Natural killer cell (primary cell): ENCODE results near the gene TMEM245. TPM values are rescaled to one million over a fixed set of nuclear protein-coding genes. Genes with fewer than 3 reads are reported as not detected.

ENCODE experiments used
- ATAC-seq, 3 donors: fragments of 150-1000 bp in 2 of 3; fragments of 200-7000 bp in 1 of 3; cut with Tn5 transposase; 1 replicate in 1 of 3; 2 replicates in 2 of 3; pipeline ENCODE4 v1.10.0; 2021; ENCODE audit warnings: mild to moderate bottlenecking in 2 of 3, moderate library complexity in 2 of 3
- DNase-seq, 2 donors: peaks; one replicate each; pipeline versions ENCODE4 v3.0.0 to v3.0.0-alpha.2; 2013 to 2021; ENCODE audit warnings: mixed read lengths in 1 of 2
- H3K27ac ChIP-seq: one replicate; pipeline ENCODE4 v1.5.1; 2013; ENCODE audit warnings: mild to moderate bottlenecking, low read length
- H3K27me3 ChIP-seq: one replicate; pipeline ENCODE4 v1.6.1; 2013; ENCODE audit warnings: low read length; ENCODE audit not compliant: control insufficient read depth, insufficient read depth
- H3K36me3 ChIP-seq: one replicate; pipeline ENCODE4 v1.6.1; 2013; ENCODE audit warnings: low read length; ENCODE audit not compliant: control insufficient read depth, insufficient read depth
- H3K4me1 ChIP-seq: one replicate; pipeline ENCODE4 v1.6.1; 2013; ENCODE audit warnings: low read length; ENCODE audit not compliant: control insufficient read depth, insufficient read depth
- H3K4me3 ChIP-seq: one replicate; pipeline ENCODE4 v1.5.1; 2013; ENCODE audit warnings: low read length
- H3K9me3 ChIP-seq: one replicate; pipeline ENCODE4 v1.6.1; 2013; ENCODE audit warnings: low read length; ENCODE audit not compliant: control insufficient read depth, insufficient read depth
- H3K27ac Mint-ChIP-seq, 2 donors: one replicate each; pipeline ENCODE4 v1.8.0; 2022; ENCODE audit warnings: mild to moderate bottlenecking in 2 of 2, mixed read lengths in 2 of 2, moderate library complexity in 1 of 2
- H3K27me3 Mint-ChIP-seq, 2 donors: one replicate each; pipeline ENCODE4 v1.8.0; 2022; ENCODE audit warnings: low read depth in 2 of 2, mixed read lengths in 2 of 2
- H3K36me3 Mint-ChIP-seq: one replicate; pipeline ENCODE4 v1.8.0; 2022; ENCODE audit warnings: mixed read lengths
- H3K4me1 Mint-ChIP-seq, 2 donors: one replicate each; pipeline ENCODE4 v1.8.0; 2022; ENCODE audit warnings: mixed read lengths in 2 of 2
- H3K4me3 Mint-ChIP-seq: one replicate; pipeline ENCODE4 v1.8.0; 2022; ENCODE audit warnings: mild to moderate bottlenecking, moderate library complexity, mixed read lengths
- H3K9me3 Mint-ChIP-seq, 2 donors: one replicate each; pipeline ENCODE4 v1.8.0; 2022; ENCODE audit warnings: mixed read lengths in 2 of 2
- CTCF ChIP-seq: fragments of 200-600 bp; IDR thresholded peaks from one replicate; pipeline ENCODE4 v1.8.0; 2022; ENCODE audit warnings: antibody characterized with exemption
- WGBS: methylation state at CpG from one replicate; pipeline ENCODE4 v1.1.7; 2013; ENCODE audit warnings: missing lambda C conversion rate; ENCODE audit not compliant: insufficient coverage; 5-methylcytosine and 5-hydroxymethylcytosine counted together
- intact Hi-C: fragments of 100-400 bp; cut with micrococcal nuclease; formaldehyde crosslinking; loops from one replicate; pipeline ENCODE4 v1.14.2; 2022
- total RNA-seq, 4 donors: library from RNA; stranded (reverse); fragments of 120-200 nt in 1 of 4; gene quantifications; one replicate each; pipeline versions ENCODE4 v1.2.3 to v1.2.4, GENCODE V29; 2013 to 2022

TMEM245 gene
- total RNA-seq, 3 donors from 2014 or later (not counting 1 experiment from before 2014, with no cell fraction given): 14.5 to 22.5 (median 21.8) TPM

GRCh38 chr9:109115931-109116526 lies 3.7 kb downstream of the TMEM245 start:
- 93% methylated on average over 3 of the region's 3 CpGs for whole genome bisulfite sequencing
- ATAC-seq (no peak), DNase-seq (no peak)
- Mint-ChIP-seq H3K4me3 (no peak overlapping the region), H3K4me1 (peaks cover 65 to 73% of the 10 kb centered on the region in 2 donors), H3K36me3 (no peaks in the 10 kb centered on the region), H3K9me3 (no peaks in the 10 kb centered on the region), H3K27ac (no peak overlapping the region), H3K27me3 (no peaks in the 10 kb centered on the region)
- Histone ChIP-seq H3K36me3 (no peaks in the 10 kb centered on the region), H3K4me3 (no peak overlapping the region), H3K27ac (no peak overlapping the region), H3K4me1 (peaks cover 24% of the 10 kb centered on the region), H3K27me3 (no peaks in the 10 kb centered on the region), H3K9me3 (no peaks in the 10 kb centered on the region)
- intact Hi-C loops: no loop called here
- no peak for TF ChIP-seq CTCF

- Histone ChIP-seq H3K4me3 (no peak overlapping the region), H3K27me3 (no peaks in the 10 kb centered on the region), H3K4me1 (peaks cover 21% of the 10 kb centered on the region), H3K9me3 (no peaks in the 10 kb centered on the region), H3K27ac (no peak overlapping the region), H3K36me3 (no peaks in the 10 kb centered on the region)
- Mint-ChIP-seq H3K4me1 (peaks cover 72 to 75% of the 10 kb centered on the region in 2 donors), H3K27ac (no peak overlapping the region), H3K27me3 (no peaks in the 10 kb centered on the region), H3K9me3 (no peaks in the 10 kb centered on the region), H3K36me3 (no peaks in the 10 kb centered on the region), H3K4me3 (no peak overlapping the region)
- ATAC-seq: no peak
- no peak for DNase-seq
- intact Hi-C loops: no loop called here
- 87% methylated on average over 3 of the region's 3 CpGs for WGBS
- no peak for TF ChIP-seq CTCF
Measured at GRCh38 chr9:109114670-109115069, 5.1 kb downstream of the TMEM245 start.

- no peak for TF ChIP-seq CTCF
- H3K27me3 Mint-ChIP-seq: no peaks in the 10 kb centered on the region
- peaks cover 74 to 75% of the 10 kb centered on the region in 2 donors for H3K4me1 Mint-ChIP-seq
- Histone ChIP-seq H3K4me1 (peaks cover 20% of the 10 kb centered on the region), H3K9me3 (no peaks in the 10 kb centered on the region), H3K36me3 (no peaks in the 10 kb centered on the region), H3K27me3 (no peaks in the 10 kb centered on the region), H3K4me3 (no peak overlapping the region), H3K27ac (no peak overlapping the region)
- ATAC-seq (no peak), DNase-seq (no peak)
- peak overlapping the region in 1 of 2 donors; percentile 51 for H3K27ac Mint-ChIP-seq
- no peaks in the 10 kb centered on the region for H3K36me3 Mint-ChIP-seq
- H3K4me3 Mint-ChIP-seq: no peak overlapping the region
- 93% methylated on average over 12 of the region's 12 CpGs for WGBS
- intact Hi-C loops: no loop called here
- H3K9me3 Mint-ChIP-seq: no peaks in the 10 kb centered on the region
Measured at GRCh38 chr9:109113892-109114609, 5.7 kb downstream of the TMEM245 start.
